HepG2 (cell line): ENCODE results near the gene CUL7. TPM values are rescaled to one million over a fixed set of nuclear protein-coding genes. Genes with fewer than 3 reads are reported as not detected.

ENCODE experiments used
- EP300 ChIP-seq, 3 experiments: sonication (generic) in 1 of 3; formaldehyde crosslinking in 1 of 3; IDR thresholded peaks; 2 replicates each; pipeline versions ENCODE4 v1.5.1 to v1.6.1; 2011 to 2020; ENCODE audit warnings: low read depth in 2 of 3, low read length in 2 of 3, borderline replicate concordance in 1 of 3, improper control_type of control experiment in 1 of 3, mild to moderate bottlenecking in 1 of 3, missing genetic modification reagents in 1 of 3, moderate library complexity in 1 of 3
- FOXK2 ChIP-seq: fragments of 450-650 bp; IDR thresholded peaks from 2 replicates; pipeline ENCODE4 v1.6.1; 2016
- GATA4 ChIP-seq: sonication (generic); IDR thresholded peaks from 2 replicates; pipeline ENCODE4 v1.6.1; 2016; ENCODE audit warnings: antibody characterized with exemption, low read depth, borderline replicate concordance
- GATAD2A ChIP-seq: IDR thresholded peaks from 2 replicates; pipeline ENCODE4 v1.6.1; 2016
- GZF1 ChIP-seq: sonication (generic); formaldehyde crosslinking; IDR thresholded peaks from 2 replicates; pipeline ENCODE4 v1.5.1; 2020; ENCODE audit warnings: mild to moderate bottlenecking, missing genetic modification reagents
- MZF1 ChIP-seq: sonication (generic); formaldehyde crosslinking; IDR thresholded peaks from 2 replicates; pipeline ENCODE4 v1.8.1; 2023; ENCODE audit warnings: mild to moderate bottlenecking, missing genetic modification reagents, borderline replicate concordance
- NCOA1 ChIP-seq: sonication (generic); formaldehyde crosslinking; IDR thresholded peaks from 2 replicates; pipeline ENCODE4 v1.9.0; 2021; ENCODE audit warnings: missing genetic modification reagents
- PBX3 ChIP-seq: sonication (generic); formaldehyde crosslinking; IDR thresholded peaks from 2 replicates; pipeline ENCODE4 v1.8.1; 2023; ENCODE audit warnings: missing genetic modification reagents, inconsistent platforms, borderline replicate concordance
- SOX13 ChIP-seq, 3 experiments: fragments of 450-650 bp in 1 of 3; sonication (generic) in 1 of 3; formaldehyde crosslinking in 1 of 3; IDR thresholded peaks in 2 of 3; conservative IDR thresholded peaks in 1 of 3; 2 replicates each; pipeline versions ENCODE4 v1.5.0 to v1.6.1; 2016 to 2020; ENCODE audit warnings: antibody characterized with exemption in 1 of 3, mild to moderate bottlenecking in 1 of 3, missing compliant biosample characterization in 1 of 3, missing genetic modification reagents in 1 of 3, moderate library complexity in 1 of 3
- ZBTB44 ChIP-seq: sonication (generic); formaldehyde crosslinking; IDR thresholded peaks from 2 replicates; pipeline ENCODE4 v1.4.0; 2020; ENCODE audit warnings: missing genetic modification reagents
- ZMYM4 ChIP-seq: sonication (generic); formaldehyde crosslinking; IDR thresholded peaks from 2 replicates; pipeline ENCODE4 v1.8.1; 2023; ENCODE audit warnings: mild to moderate bottlenecking, missing genetic modification reagents
- ZNF124 ChIP-seq: sonication (generic); formaldehyde crosslinking; IDR thresholded peaks from 2 replicates; pipeline ENCODE4 v1.4.0; 2020; ENCODE audit warnings: missing genetic modification reagents
- ZNF136 ChIP-seq: sonication (generic); formaldehyde crosslinking; IDR thresholded peaks from 2 replicates; pipeline ENCODE4 v1.8.1; 2022; ENCODE audit warnings: low read depth, mild to moderate bottlenecking, moderate library complexity, missing genetic modification reagents
- ZNF207 ChIP-seq: fragments of 450-650 bp; IDR thresholded peaks from 2 replicates; pipeline ENCODE4 v1.6.1; 2016; ENCODE audit warnings: antibody characterized with exemption, borderline replicate concordance
- ZNF451 ChIP-seq: sonication (generic); formaldehyde crosslinking; IDR thresholded peaks from 2 replicates; pipeline ENCODE4 v1.5.0; 2020; ENCODE audit warnings: mild to moderate bottlenecking, missing genetic modification reagents
- ZNF468 ChIP-seq: sonication (generic); formaldehyde crosslinking; IDR thresholded peaks from 2 replicates; pipeline ENCODE4 v1.8.0; 2022; ENCODE audit warnings: mild to moderate bottlenecking, moderate library complexity, missing genetic modification reagents
- ZNF646 ChIP-seq: sonication (generic); formaldehyde crosslinking; IDR thresholded peaks from 2 replicates; pipeline ENCODE4 v1.9.0; 2021; ENCODE audit warnings: mild to moderate bottlenecking, missing genetic modification reagents
- ZNF720 ChIP-seq: sonication (generic); formaldehyde crosslinking; IDR thresholded peaks from 2 replicates; pipeline ENCODE4 v1.4.0; 2020; ENCODE audit warnings: missing genetic modification reagents
- ZNF83 ChIP-seq: sonication (generic); formaldehyde crosslinking; IDR thresholded peaks from 2 replicates; pipeline ENCODE4 v1.4.0; 2020; ENCODE audit warnings: missing genetic modification reagents, mild to moderate bottlenecking, borderline replicate concordance
- polyA plus RNA-seq, 8 experiments: library from polyadenylated mRNA; depleted of rRNA in 3 of 8; stranded (reverse) in 7 of 8; unstranded in 1 of 8; fragments of >200 nt; fragmentation: Illumina TruSeq in 4 of 8; extraction: Trizol in 4 of 8; gene quantifications; 2 replicates each; pipeline versions ENCODE4 v1.2.1 to v1.2.3, GENCODE V29; 2011 to 2016; ENCODE audit warnings: low read depth in 4 of 8, missing spikeins in 1 of 8, mixed read lengths in 1 of 8; ENCODE audit not compliant: insufficient read depth in 1 of 8
- total RNA-seq, 5 experiments: library from RNA; depleted of rRNA; stranded (reverse); fragments of >200 nt; fragmentation: Illumina TruSeq; extraction: Trizol; gene quantifications; 2 replicates each; pipeline ENCODE4 v1.2.3, GENCODE V29; 2016; ENCODE audit warnings: low read depth in 1 of 5

The CUL7 gene
- total and polyA plus RNA-seq, 2 of the 13 experiments (the other 11 are each of a cell fraction or from before 2014, with no cell fraction given), result 32.0 to 60.7 TPM

GRCh38 chr6:43076464-43077332, 23.0 kb upstream of the CUL7 start (continued):
- TF ChIP-seq MZF1 (CRISPR knock-in tag) (no peak), PBX3 (CRISPR knock-in tag) (no peak), ZNF451 (no peak), ZNF207 (no peak), GATA4 (peak; percentile 12; the same call in 1 of the 2 replicates), GATAD2A (CRISPR knock-in tag) (no peak), EP300 (IDR thresholded peaks at IDR 0.05; ENCODE audit: low read depth in 2 of 2, low read length in 2 of 2) (no peak), EP300 (CRISPR knock-in tag; IDR thresholded peaks at IDR 0.05; ENCODE audit: borderline replicate concordance) (no peak), ZNF468 (CRISPR knock-in tag) (no peak), ZNF124 (0 out of 2 replicates have a peak, but pooled peaks have one; percentile 14), GZF1 (CRISPR knock-in tag) (peak; percentile 18; the same call in 1 of the 2 replicates), ZBTB44 (CRISPR knock-in tag) (no peak), ZNF720 (no peak), ZNF136 (CRISPR knock-in tag) (no peak), ZNF83 (CRISPR knock-in tag) (no peak), NCOA1 (no peak), ZMYM4 (CRISPR knock-in tag) (no peak; the same call in 1 of the 2 replicates), SOX13 (IDR thresholded peaks at IDR 0.05) (no peak), SOX13 (CRISPR knock-in tag; conservative IDR thresholded peaks at IDR 0.05 in 1 of 2, IDR thresholded peaks at IDR 0.05 in 1 of 2) (no peak), FOXK2 (no peak), ZNF646 (no peak; the same call in 1 of the 2 replicates)
